ENCODE measurements around the gene GNG2. TPM values are rescaled to one million over a fixed set of nuclear protein-coding genes. Genes with fewer than 3 reads are reported as not detected.
A peak's percentile ranks its signal among the peaks of the same experiment; 100 is the strongest.

GNG2 gene
- total RNA-seq, 4 donors from 2014 or later = 0.77 to 62.1 (median 10.3) TPM

- intact Hi-C loops (cut with DNase I; ENCODE audit: low total_unique reads) = no loop called here
- Histone ChIP-seq H3K27ac (no peak overlapping the region), H3K27me3 (no peaks in the 10 kb centered on the region), H3K36me3 (no peaks in the 10 kb centered on the region), H3K4me3 (no peak overlapping the region), H3K9me3 (no peaks in the 10 kb centered on the region), H3K4me1 (no peaks in the 10 kb centered on the region)
- TF ChIP-seq POLR2A (IDR thresholded peaks at IDR 0.05) (no peak), CTCF (IDR thresholded peaks at IDR 0.05) (no peak)
- no peak for DNase-seq
Measured at GRCh38 chr14:51914310-51914709, 53.9 kb downstream of the GNG2 start.

GRCh38 chr14:51917193-51917592, 56.8 kb downstream of the GNG2 start:
- no peak for TF ChIP-seq POLR2A (IDR thresholded peaks at IDR 0.05)
- TF ChIP-seq CTCF (IDR thresholded peaks at IDR 0.05) = no peak
- no peaks in the 10 kb centered on the region for H3K4me1 ChIP-seq
- no peaks in the 10 kb centered on the region for H3K9me3 ChIP-seq
- no peak overlapping the region for H3K4me3 ChIP-seq
- no peak overlapping the region for H3K27ac ChIP-seq
- intact Hi-C loops (cut with DNase I; ENCODE audit: low total_unique reads) = no loop called here
- H3K36me3 ChIP-seq = no peaks in the 10 kb centered on the region
- peak in 1 of 2 donors; percentile 35 for DNase-seq
- no peaks in the 10 kb centered on the region for H3K27me3 ChIP-seq

- H3K27ac ChIP-seq = no peak overlapping the region
Measured at GRCh38 chr14:51921026-51921425, 60.6 kb downstream of the GNG2 start.

GRCh38 chr14:51922624-51923023, 62.2 kb downstream of the GNG2 start:
- Histone ChIP-seq H3K9me3 (no peaks in the 10 kb centered on the region), H3K4me3 (no peak overlapping the region), H3K36me3 (no peaks in the 10 kb centered on the region), H3K27me3 (no peaks in the 10 kb centered on the region), H3K27ac (no peak overlapping the region), H3K4me1 (no peaks in the 10 kb centered on the region)
- intact Hi-C loops (cut with DNase I; ENCODE audit: low total_unique reads) = no loop called here
- no peak for TF ChIP-seq POLR2A (IDR thresholded peaks at IDR 0.05)
- no peak for TF ChIP-seq CTCF (IDR thresholded peaks at IDR 0.05)
- no peak for DNase-seq

More at GRCh38 chr14:51921026-51921425, 60.6 kb downstream of the GNG2 start:
- no peak for TF ChIP-seq CTCF (IDR thresholded peaks at IDR 0.05)
- no peak for TF ChIP-seq POLR2A (IDR thresholded peaks at IDR 0.05)
- Histone ChIP-seq H3K27me3 (no peaks in the 10 kb centered on the region), H3K36me3 (no peaks in the 10 kb centered on the region), H3K4me1 (no peaks in the 10 kb centered on the region), H3K9me3 (no peaks in the 10 kb centered on the region), H3K4me3 (no peak overlapping the region)
- intact Hi-C loops (cut with DNase I; ENCODE audit: low total_unique reads) = no loop called here
- DNase-seq = no peak

GRCh38 chr14:51924600-51924999, 64.2 kb downstream of the GNG2 start:
- H3K4me3 ChIP-seq = no peak overlapping the region
- no peak for DNase-seq
- H3K9me3 ChIP-seq = no peaks in the 10 kb centered on the region
- intact Hi-C loops (cut with DNase I; ENCODE audit: low total_unique reads) = no loop called here
- no peaks in the 10 kb centered on the region for H3K36me3 ChIP-seq
- H3K27me3 ChIP-seq = no peaks in the 10 kb centered on the region
- no peak overlapping the region for H3K27ac ChIP-seq
- H3K4me1 ChIP-seq = no peaks in the 10 kb centered on the region
- TF ChIP-seq POLR2A (IDR thresholded peaks at IDR 0.05) = no peak
- TF ChIP-seq CTCF (IDR thresholded peaks at IDR 0.05) = no peak

All from uterus (tissue), 4 donors.